Esophagus (tissue), 2 donors: ENCODE data around the gene RAD50. TPM values are rescaled to one million over a fixed set of nuclear protein-coding genes. Genes with fewer than 3 reads are reported as not detected.
"Not testable (repeated sequence)": the region's sequence is repeated elsewhere in the genome, so short reads cannot be mapped to it uniquely, and the experiment has no call there.

ENCODE experiments used
- H3K27ac ChIP-seq, 2 donors: one replicate each; pipeline ENCODE4 v1.5.1; 2013; ENCODE audit warnings: low read depth in 2 of 2, mild to moderate bottlenecking in 2 of 2, inconsistent platforms in 1 of 2, low read length in 1 of 2, moderate library complexity in 1 of 2
- H3K27me3 ChIP-seq, 2 donors: one replicate each; pipeline ENCODE4 v1.6.1; 2013; ENCODE audit warnings: low read length in 2 of 2, control low read depth in 1 of 2, mild to moderate bottlenecking in 1 of 2; ENCODE audit not compliant: insufficient read depth in 2 of 2, control insufficient read depth in 1 of 2
- H3K36me3 ChIP-seq, 2 donors: one replicate each; pipeline ENCODE4 v1.6.1; 2013; ENCODE audit warnings: low read length in 1 of 2; ENCODE audit not compliant: control insufficient read depth in 2 of 2, insufficient read depth in 2 of 2
- H3K4me1 ChIP-seq, 2 donors: one replicate each; pipeline ENCODE4 v1.6.1; 2013; ENCODE audit warnings: low read length in 1 of 2; ENCODE audit not compliant: control insufficient read depth in 2 of 2, insufficient read depth in 2 of 2
- H3K4me3 ChIP-seq, 2 donors: one replicate each; pipeline ENCODE4 v1.5.1; 2013; ENCODE audit warnings: low read length in 2 of 2, mild to moderate bottlenecking in 2 of 2, low read depth in 1 of 2, moderate library complexity in 1 of 2
- H3K9me3 ChIP-seq, 2 donors: one replicate each; pipeline ENCODE4 v1.6.1; 2013; ENCODE audit warnings: mild to moderate bottlenecking in 2 of 2, low read depth in 1 of 2, low read length in 1 of 2, moderate library complexity in 1 of 2; ENCODE audit not compliant: control insufficient read depth in 2 of 2, insufficient read depth in 1 of 2
- WGBS, 2 donors: extraction: QIAGEN DNeasy Blood & Tissue Kit; methylation state at CpG; one replicate each; pipeline ENCODE4 v1.1.7; 2013; 5-methylcytosine and 5-hydroxymethylcytosine counted together
- polyA plus RNA-seq, 2 donors: library from polyadenylated mRNA; stranded (reverse); fragments of 200-250 nt; gene quantifications; one replicate each; pipeline ENCODE4 v1.2.3, GENCODE V29; 2013
- donor health status: healthy with polysubstance abuse.
- donor health status: Bipolar disorder and iron deficiency.

Gene RAD50
- polyA plus RNA-seq = 1 to 10 TPM; 6.2 to 8.5 TPM

GRCh38 chr5:132556763-132557477, at the start of gene RAD50:
Gene RAD50, plus strand, starts transcription at chr5:132556977. Its CDS starts 348 bp downstream, at chr5:132557325.
- Histone ChIP-seq H3K27ac (peak within 1 kb of the TSS; percentile 82 to 87), H3K4me3 (peak within 1 kb of the TSS; percentile 74 to 88), H3K9me3 (no peaks in the 10 kb centered on the region), H3K4me1 (peaks cover 0 to 4% of the 10 kb centered on the region in 2 donors), H3K27me3 (no peaks in the 10 kb centered on the region), H3K36me3 (no peaks in the 10 kb centered on the region)
- 1% methylated on average over 50 to 53 of the region's 53 CpGs for WGBS, 2 donors

GRCh38 chr5:132510076-132510475, 46.7 kb upstream of the RAD50 start:
- Histone ChIP-seq H3K4me3 (no peak overlapping the region), H3K27me3 (no peaks in the 10 kb centered on the region), H3K27ac (no peak overlapping the region), H3K4me1 (no peaks in the 10 kb centered on the region), H3K9me3 (no peaks in the 10 kb centered on the region), H3K36me3 (no peaks in the 10 kb centered on the region)

DNA sequence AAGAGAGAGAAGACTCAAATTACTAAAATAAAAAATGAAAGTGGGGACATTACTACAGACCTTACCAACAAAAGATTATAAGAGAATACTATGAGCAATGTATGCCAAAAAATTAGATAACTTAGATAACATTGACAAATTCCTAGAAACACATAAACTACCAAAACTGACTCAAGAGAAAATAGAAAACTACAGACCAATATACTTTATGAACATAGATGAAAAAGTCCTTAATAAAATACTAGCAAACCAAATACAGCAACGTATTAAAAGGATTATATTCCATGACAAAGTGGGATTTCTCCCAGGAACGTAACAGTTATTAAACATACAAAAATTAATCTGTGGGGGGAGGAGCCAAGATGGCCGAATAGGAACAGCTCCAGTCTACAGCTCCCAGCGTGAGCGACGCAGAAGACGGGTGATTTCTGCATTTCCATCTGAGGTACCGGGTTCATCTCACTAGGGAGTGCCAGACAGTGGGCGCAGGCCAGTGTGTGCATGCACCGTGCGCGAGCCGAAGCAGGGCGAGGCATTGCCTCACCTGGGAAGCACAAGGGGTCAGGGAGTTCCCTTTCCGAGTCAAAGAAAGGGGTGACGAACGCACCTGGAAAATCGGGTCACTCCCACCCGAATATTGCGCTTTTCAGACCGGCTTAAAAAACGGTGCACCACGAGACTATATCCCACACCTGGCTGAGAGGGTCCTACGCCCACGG, 43.0 kb upstream of the RAD50 start:
- H3K4me1 ChIP-seq, H3K9me3 ChIP-seq, H3K27ac ChIP-seq, H3K27me3 ChIP-seq, H3K4me3 ChIP-seq, H3K36me3 ChIP-seq: not testable (repeated sequence)
- WGBS, 2 donors = 80 to 89% methylated on average over 7 to 19 of the region's 25 CpGs

GRCh38 chr5:132522067-132522466, 34.7 kb upstream of the RAD50 start:
- not testable (repeated sequence) for H3K9me3 ChIP-seq, H3K4me3 ChIP-seq, H3K36me3 ChIP-seq, H3K4me1 ChIP-seq, H3K27ac ChIP-seq, H3K27me3 ChIP-seq
- 91 to 93% methylated on average over 1 of the region's 1 CpG for WGBS, 2 donors

GRCh38 chr5:132524877-132525276, 31.9 kb upstream of the RAD50 start:
- H3K4me3 ChIP-seq, H3K27ac ChIP-seq, H3K4me1 ChIP-seq, H3K9me3 ChIP-seq, H3K36me3 ChIP-seq, H3K27me3 ChIP-seq: not testable (repeated sequence)
- 81% methylated on average over 5 of the region's 5 CpGs for WGBS, 2 donors

GRCh38 chr5:132525299-132525724, 31.5 kb upstream of the RAD50 start:
- Histone ChIP-seq H3K27me3 (no peaks in the 10 kb centered on the region), H3K27ac (no peak overlapping the region), H3K9me3 (no peaks in the 10 kb centered on the region), H3K4me3 (no peak overlapping the region), H3K4me1 (no peaks in the 10 kb centered on the region), H3K36me3 (no peaks in the 10 kb centered on the region)

- Histone ChIP-seq H3K36me3 (no peaks in the 10 kb centered on the region), H3K27me3 (no peaks in the 10 kb centered on the region), H3K27ac (no peak overlapping the region), H3K9me3 (no peaks in the 10 kb centered on the region), H3K4me1 (no peaks in the 10 kb centered on the region), H3K4me3 (no peak overlapping the region)
- 43 to 46% methylated on average over 11 of the region's 11 CpGs for WGBS, 2 donors
These were observed 30.3 kb upstream of the RAD50 start for GRCh38 chr5:132526290-132526973.

DNA sequence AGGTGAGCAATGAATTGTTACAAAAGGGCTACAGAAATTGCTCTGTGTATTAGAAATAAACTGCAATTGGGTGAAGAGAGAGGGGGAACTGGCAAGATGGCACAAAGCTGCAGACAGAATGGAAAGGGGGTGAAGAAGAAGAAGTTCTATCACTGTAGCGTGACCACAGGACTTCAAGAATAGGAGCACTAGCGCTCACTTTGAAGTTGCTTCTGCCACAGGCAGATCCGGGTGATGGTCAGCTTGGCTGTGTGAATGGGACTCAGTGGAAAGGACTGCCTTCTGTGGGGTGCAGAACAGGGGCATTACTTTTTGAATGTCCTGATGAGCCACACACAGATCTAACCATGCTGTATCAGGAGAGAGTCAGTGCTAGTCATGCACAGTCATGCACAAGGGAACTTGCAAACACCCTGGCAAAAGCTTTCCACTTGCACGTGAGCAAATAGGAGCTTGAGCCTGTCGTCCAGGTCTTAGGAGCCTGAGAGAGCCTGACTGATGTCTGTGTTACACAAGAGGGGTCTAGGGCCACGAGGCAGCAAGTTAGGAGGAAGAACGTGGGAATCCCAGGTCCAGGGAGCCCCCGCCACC, 29.7 kb upstream of the RAD50 start:
- H3K4me3 ChIP-seq = no peak overlapping the region
- no peak overlapping the region for H3K27ac ChIP-seq
- no peaks in the 10 kb centered on the region for H3K27me3 ChIP-seq
- no peaks in the 10 kb centered on the region for H3K4me1 ChIP-seq
- no peaks in the 10 kb centered on the region for H3K9me3 ChIP-seq
- WGBS, 2 donors = 68 to 70% methylated on average over 8 of the region's 8 CpGs
- no peaks in the 10 kb centered on the region for H3K36me3 ChIP-seq

GRCh38 chr5:132528021-132528420, 28.8 kb upstream of the RAD50 start:
- WGBS, 2 donors = 95 to 98% methylated on average over 2 of the region's 2 CpGs
- H3K4me3 ChIP-seq = no peak overlapping the region

More at GRCh38 chr5:132528021-132528420, 28.8 kb upstream of the RAD50 start:
- Histone ChIP-seq H3K4me1 (no peaks in the 10 kb centered on the region), H3K36me3 (no peaks in the 10 kb centered on the region), H3K27me3 (no peaks in the 10 kb centered on the region), H3K9me3 (no peaks in the 10 kb centered on the region), H3K27ac (no peak overlapping the region)
